PC-3 (cell line): ENCODE data around the gene ZNF611. TPM values are rescaled to one million over a fixed set of nuclear protein-coding genes. Genes with fewer than 3 reads are reported as not detected.

ENCODE experiments used
- ATAC-seq: fragments of 200-7000 bp; cut with Tn5 transposase; 2 replicates; pipeline ENCODE4 v1.9.1; 2020; ENCODE audit warnings: mild to moderate bottlenecking, moderate library complexity
- BruUV-seq: library from RNA; stranded (reverse); fragments of 400-500 nt; replicated peaks from 2 replicates; lab custom pipeline; 2021; lab: Mats Ljungman, UMichigan
- CTCF ChIA-PET: fragments of 300-600 bp; sonication (Branson Sonifier 250); formaldehyde crosslinking; loops from one replicate; lab custom pipeline; 2022; ENCODE audit warnings: antibody characterized with exemption; lab: Charles Lee
- POLR2A ChIA-PET: fragments of 300-600 bp; sonication (Branson Sonifier 250); formaldehyde crosslinking; loops from one replicate; lab custom pipeline; 2022; ENCODE audit warnings: antibody characterized with exemption; ENCODE audit not compliant: unreplicated experiment; lab: Charles Lee
- DNase-seq: peaks from one replicate; pipeline ENCODE4 v3.0.0-alpha.2; 2015
- H2AFZ ChIP-seq: fragments of 300-600 bp; sonication (generic); 2 replicates; pipeline ENCODE4 v1.6.0; 2016; ENCODE audit warnings: antibody characterized with exemption, low read length
- H3F3A ChIP-seq: fragments of 300-600 bp; sonication (generic); one replicate; pipeline ENCODE4 v1.6.0; 2017; ENCODE audit warnings: antibody characterized with exemption, low read length, control low read depth, mild to moderate bottlenecking; ENCODE audit not compliant: unreplicated experiment
- H3K27ac ChIP-seq: fragments of 300-600 bp; sonication (generic); 2 replicates; pipeline ENCODE4 v1.5.1; 2016; ENCODE audit warnings: mild to moderate bottlenecking, low read length
- H3K27me3 ChIP-seq: fragments of 300-600 bp; sonication (generic); 2 replicates; pipeline ENCODE4 v1.6.1; 2016; ENCODE audit warnings: low read length, mixed read lengths
- H3K36me3 ChIP-seq: fragments of 300-600 bp; sonication (generic); 2 replicates; pipeline ENCODE4 v1.6.1; 2016; ENCODE audit warnings: low read depth, mixed run types, low read length, mixed read lengths
- H3K4me1 ChIP-seq: fragments of 300-600 bp; sonication (generic); 2 replicates; pipeline ENCODE4 v1.5.1; 2016; ENCODE audit warnings: low read length; ENCODE audit not compliant: insufficient read depth
- H3K4me2 ChIP-seq: fragments of 300-600 bp; sonication (generic); 2 replicates; pipeline ENCODE4 v1.6.0; 2016; ENCODE audit warnings: low read length
- H3K4me3 ChIP-seq: fragments of 300-600 bp; sonication (generic); 2 replicates; pipeline ENCODE4 v1.5.1; 2016; ENCODE audit warnings: mild to moderate bottlenecking, low read length, mixed read lengths
- H3K79me2 ChIP-seq: fragments of 300-600 bp; sonication (generic); 2 replicates; pipeline ENCODE4 v1.6.1; 2017; ENCODE audit warnings: low read length, mixed read lengths
- H3K9ac ChIP-seq: fragments of 300-600 bp; sonication (generic); 2 replicates; pipeline ENCODE4 v1.6.0; 2016; ENCODE audit warnings: mild to moderate bottlenecking, low read length
- H3K9me2 ChIP-seq: fragments of 300-600 bp; sonication (generic); replicated peaks from 2 replicates; pipeline ENCODE4 v1.6.1; 2016; ENCODE audit warnings: mixed run types, low read length, mixed read lengths
- H3K9me3 ChIP-seq: fragments of 300-600 bp; sonication (generic); 2 replicates; pipeline ENCODE4 v1.6.1; 2016; ENCODE audit warnings: low read length, mixed read lengths
- H4K20me1 ChIP-seq: fragments of 300-600 bp; sonication (generic); 2 replicates; pipeline ENCODE4 v1.6.1; 2016; ENCODE audit warnings: low read length, mixed read lengths
- CTCF ChIP-seq: fragments of 300-600 bp; sonication (generic); conservative IDR thresholded peaks from 2 replicates; pipeline ENCODE4 v1.5.1; 2017; ENCODE audit warnings: antibody characterized with exemption, low read depth, mild to moderate bottlenecking, low read length
- EZH2 ChIP-seq: fragments of 300-600 bp; sonication (generic); IDR thresholded peaks from one replicate; pipeline ENCODE4 v1.6.1; 2017; ENCODE audit warnings: antibody characterized with exemption, mild to moderate bottlenecking, low read length; ENCODE audit not compliant: unreplicated experiment
- EZH2phosphoT487 ChIP-seq: fragments of 300-600 bp; sonication (generic); IDR thresholded peaks from 2 replicates; pipeline ENCODE4 v1.6.1; 2018; ENCODE audit warnings: mild to moderate bottlenecking, antibody characterized with exemption, low read length, borderline replicate concordance
- intact Hi-C: fragments of 100-400 bp; cut with micrococcal nuclease; formaldehyde crosslinking; loops from 2 replicates; pipeline ENCODE4 v1.9.0; 2023
- total RNA-seq: library from RNA; depleted of rRNA; stranded (reverse); fragments of >200 nt; gene quantifications from 2 replicates; pipeline ENCODE4 v1.2.3, GENCODE V29; 2014

The ZNF611 gene
- total RNA-seq, 1 experiment from 2014 or later = 8.4 TPM

- H3K4me1 ChIP-seq = peaks cover 39% of the 10 kb centered on the region
- no peak for ATAC-seq
- intact Hi-C loops = no loop called here
- ChIA-PET POLR2A (no interaction called here), CTCF (no interaction called here)
- no peak overlapping the region for H2AFZ ChIP-seq
- DNase-seq = no peak
- BruUV-seq = no TSS peak
- H3F3A ChIP-seq = no peaks in the 10 kb centered on the region
- H3K79me2 ChIP-seq = peaks cover 19% of the 10 kb centered on the region
- H3K4me2 ChIP-seq = no peak overlapping the region
- H3K9me2 ChIP-seq = no peaks in the 10 kb centered on the region
- peaks cover 78% of the 10 kb centered on the region for H3K36me3 ChIP-seq
- H4K20me1 ChIP-seq = no peaks in the 10 kb centered on the region
- H3K4me3 ChIP-seq = no peak overlapping the region
- no peak for TF ChIP-seq EZH2phosphoT487
- no peak for TF ChIP-seq EZH2
- no peak for TF ChIP-seq CTCF
- H3K9me3 ChIP-seq = peaks cover 14% of the 10 kb centered on the region; the same call in 1 of the 2 replicates
- H3K27me3 ChIP-seq = no peaks in the 10 kb centered on the region
- peak overlapping the region; percentile 88; the same call in 1 of the 2 replicates for H3K27ac ChIP-seq
- H3K9ac ChIP-seq = no peak overlapping the region
These were observed 68.3 kb downstream of the ZNF611 start for GRCh38 chr19:52666506-52666905.

DNA sequence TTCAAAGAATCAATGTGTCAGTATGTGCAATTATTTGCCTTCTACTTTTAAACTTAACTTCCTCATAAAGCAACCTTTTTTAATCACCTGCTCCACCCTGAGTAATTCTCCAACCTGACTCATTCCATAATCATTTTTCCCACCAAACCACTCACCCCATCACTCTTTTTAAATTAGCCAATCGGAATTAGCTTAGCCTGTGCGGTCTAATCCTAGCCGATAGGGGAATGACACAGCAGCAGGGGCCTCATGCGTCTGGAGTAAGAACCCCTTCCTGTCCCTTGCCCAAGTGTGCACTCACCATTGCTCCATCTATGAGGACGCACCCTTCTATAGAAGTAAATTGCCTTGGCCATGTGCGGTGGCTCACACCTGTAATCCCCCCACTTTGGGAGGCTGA is 69.3 kb downstream of the ZNF611 start:
- ATAC-seq (peak; percentile 58), DNase-seq (peak; percentile 89)
- no TSS peak for BruUV-seq
- Histone ChIP-seq H3K4me1 (peaks cover 45% of the 10 kb centered on the region), H3K9ac (peak overlapping the region; percentile 42; the same call in 1 of the 2 replicates), H4K20me1 (no peaks in the 10 kb centered on the region), H3K4me2 (peak overlapping the region; percentile 44), H3K4me3 (no peak overlapping the region), H3K27ac (peak overlapping the region; percentile 88), H3K36me3 (peaks cover 77% of the 10 kb centered on the region), H3F3A (no peaks in the 10 kb centered on the region), H3K27me3 (no peaks in the 10 kb centered on the region), H3K9me2 (no peaks in the 10 kb centered on the region), H3K9me3 (peaks cover 5% of the 10 kb centered on the region; the same call in 1 of the 2 replicates), H3K79me2 (peaks cover 20% of the 10 kb centered on the region; the same call in 1 of the 2 replicates), H2AFZ (no peak overlapping the region)
- CTCF ChIA-PET = no interaction called here
- POLR2A ChIA-PET = no interaction called here
- TF ChIP-seq EZH2 = no peak
- no peak for TF ChIP-seq CTCF
- no peak for TF ChIP-seq EZH2phosphoT487
- intact Hi-C loops = loop anchor here (2.0 kb wide), 1 partner anchor 25 kb away; no protein-coding TSS in a partner anchor

GRCh38 chr19:52665027-52665426 is 69.8 kb downstream of the ZNF611 start:
- peak overlapping the region; percentile 88 for H3K27ac ChIP-seq

More at GRCh38 chr19:52665027-52665426, 69.8 kb downstream of the ZNF611 start:
- ChIA-PET POLR2A (no interaction called here), CTCF (no interaction called here)
- Histone ChIP-seq H3K36me3 (peaks cover 77% of the 10 kb centered on the region), H3K4me1 (peaks cover 40% of the 10 kb centered on the region), H3K9ac (peak overlapping the region; percentile 42), H4K20me1 (no peaks in the 10 kb centered on the region), H3K9me2 (no peaks in the 10 kb centered on the region), H3K4me2 (peak overlapping the region; percentile 44), H3K4me3 (peak overlapping the region; percentile 6; the same call in 1 of the 2 replicates), H2AFZ (no peak overlapping the region), H3K9me3 (no peaks in the 10 kb centered on the region), H3K27me3 (no peaks in the 10 kb centered on the region), H3K79me2 (peaks cover 20% of the 10 kb centered on the region; the same call in 1 of the 2 replicates), H3F3A (no peaks in the 10 kb centered on the region)
- intact Hi-C loops = loop anchor here (2.0 kb wide), 1 partner anchor 26 kb away; no protein-coding TSS in a partner anchor
- peak; percentile 2 for DNase-seq
- BruUV-seq = TSS peak; percentile 76
- peak; percentile 44 for ATAC-seq
- no peak for TF ChIP-seq EZH2
- TF ChIP-seq EZH2phosphoT487 = no peak
- no peak for TF ChIP-seq CTCF
